Measurements from ENCODE around the gene ARID5A.

- TF ChIP-seq CTCF (IDR thresholded peaks at IDR 0.05) = no peak
- TF ChIP-seq POLR2A (IDR thresholded peaks at IDR 0.05) = no peak
- TF ChIP-seq POLR2AphosphoS5 (IDR thresholded peaks at IDR 0.05) = no peak
Observed at GRCh38 chr2:96532641-96533291, 3.8 kb upstream of the ARID5A start.
